DOHH2 (cell line): ENCODE measurements around the gene ZNF526.

Experiments used
- H3F3A ChIP-seq: fragments of 200-600 bp; sonication (generic), shearing (Covaris generic); 2 replicates; pipeline ENCODE4 v1.6.0; 2016; ENCODE audit warnings: antibody characterized with exemption, mild to moderate bottlenecking; ENCODE audit not compliant: control insufficient read depth, insufficient read depth
- H3K27ac ChIP-seq: fragments of 200-600 bp; sonication (generic); 2 replicates; pipeline ENCODE4 v1.5.1; 2014; ENCODE audit warnings: low read depth, mild to moderate bottlenecking, low read length, moderate library complexity
- H3K27me3 ChIP-seq: fragments of 200-600 bp; sonication (generic); 2 replicates; pipeline ENCODE4 v1.6.1; 2014; ENCODE audit warnings: mild to moderate bottlenecking, low read length, mixed read lengths; ENCODE audit not compliant: control insufficient read depth
- H3K36me3 ChIP-seq: fragments of 200-600 bp; sonication (generic); 2 replicates; pipeline ENCODE4 v1.6.1; 2014; ENCODE audit warnings: mild to moderate bottlenecking, low read length, moderate library complexity, mixed read lengths; ENCODE audit not compliant: control insufficient read depth
- H3K4me1 ChIP-seq: fragments of 200-600 bp; sonication (generic); 2 replicates; pipeline ENCODE4 v1.6.1; 2014; ENCODE audit warnings: mild to moderate bottlenecking, low read length, mixed read lengths; ENCODE audit not compliant: control insufficient read depth
- H3K4me2 ChIP-seq: fragments of 200-600 bp; sonication (generic); 2 replicates; pipeline ENCODE4 v1.6.0; 2014; ENCODE audit warnings: mild to moderate bottlenecking, low read length, moderate library complexity
- H3K4me3 ChIP-seq: fragments of 200-600 bp; sonication (generic); 2 replicates; pipeline ENCODE4 v1.5.1; 2014; ENCODE audit warnings: mild to moderate bottlenecking, low read length, mixed read lengths
- H3K79me2 ChIP-seq: fragments of 200-600 bp; sonication (generic); 2 replicates; pipeline ENCODE4 v1.6.1; 2014; ENCODE audit warnings: mild to moderate bottlenecking, low read length, mixed read lengths; ENCODE audit not compliant: control insufficient read depth
- H3K9me2 ChIP-seq: fragments of 200-600 bp; sonication (generic); replicated peaks from 2 replicates; pipeline ENCODE4 v1.6.1; 2014; ENCODE audit warnings: mild to moderate bottlenecking, low read length, mixed read lengths; ENCODE audit not compliant: control insufficient read depth
- H3K9me3 ChIP-seq: fragments of 200-600 bp; sonication (generic); 2 replicates; pipeline ENCODE4 v1.6.1; 2014; ENCODE audit warnings: antibody characterized with exemption, low read length, mixed read lengths; ENCODE audit not compliant: control insufficient read depth, insufficient read depth
- H4K20me1 ChIP-seq: fragments of 200-600 bp; sonication (generic); 2 replicates; pipeline ENCODE4 v1.6.0; 2014; ENCODE audit warnings: low read depth, mild to moderate bottlenecking, antibody characterized with exemption, low read length, moderate library complexity; ENCODE audit not compliant: control insufficient read depth, insufficient read depth
- EZH2phosphoT487 ChIP-seq: fragments of 200-600 bp; sonication (generic); IDR thresholded peaks from 2 replicates; pipeline ENCODE4 v1.6.1; 2017; ENCODE audit warnings: borderline replicate concordance, mild to moderate bottlenecking, antibody characterized with exemption, low read length, moderate library complexity, mixed read lengths
- TF ChIP-seq, protein P1 (sequence below): fragments of 200-600 bp; sonication (generic); IDR thresholded peaks from one replicate; pipeline ENCODE4 v1.5.1; 2014; ENCODE audit warnings: antibody characterized with exemption, mild to moderate bottlenecking, low read depth, low read length; ENCODE audit not compliant: poor library complexity, severe bottlenecking

Gene ZNF526

DNA sequence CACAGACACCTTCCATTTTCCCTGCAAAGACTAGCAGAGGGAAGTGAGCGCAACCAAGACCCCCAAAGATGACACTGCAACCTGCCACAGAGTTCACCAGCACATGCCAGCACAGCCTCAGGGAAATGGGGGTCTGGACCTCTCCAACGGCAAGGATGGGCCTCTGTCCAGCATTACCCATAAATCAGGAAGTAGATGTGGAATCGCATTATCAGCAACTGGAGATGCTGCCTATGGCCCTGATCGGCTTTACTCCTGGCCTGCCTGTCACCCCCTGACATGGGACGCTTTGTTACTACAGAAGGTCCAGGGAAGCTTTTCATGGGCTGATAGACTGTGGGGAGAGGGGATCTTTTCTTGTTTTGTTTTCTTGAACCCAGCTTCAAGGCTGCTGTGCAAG, 46.4 kb upstream of the ZNF526 start:
- Histone ChIP-seq H3K79me2 (no peaks in the 10 kb centered on the region), H4K20me1 (no peaks in the 10 kb centered on the region), H3F3A (peaks cover 9% of the 10 kb centered on the region), H3K4me2 (no peak overlapping the region), H3K4me3 (no peak overlapping the region), H3K9me2 (no peaks in the 10 kb centered on the region), H3K36me3 (no peaks in the 10 kb centered on the region), H3K4me1 (peaks cover 27% of the 10 kb centered on the region), H3K9me3 (no peaks in the 10 kb centered on the region), H3K27me3 (peaks cover 34% of the 10 kb centered on the region), H3K27ac (no peak overlapping the region)
- no peak for TF ChIP-seq EZH2phosphoT487

DNA sequence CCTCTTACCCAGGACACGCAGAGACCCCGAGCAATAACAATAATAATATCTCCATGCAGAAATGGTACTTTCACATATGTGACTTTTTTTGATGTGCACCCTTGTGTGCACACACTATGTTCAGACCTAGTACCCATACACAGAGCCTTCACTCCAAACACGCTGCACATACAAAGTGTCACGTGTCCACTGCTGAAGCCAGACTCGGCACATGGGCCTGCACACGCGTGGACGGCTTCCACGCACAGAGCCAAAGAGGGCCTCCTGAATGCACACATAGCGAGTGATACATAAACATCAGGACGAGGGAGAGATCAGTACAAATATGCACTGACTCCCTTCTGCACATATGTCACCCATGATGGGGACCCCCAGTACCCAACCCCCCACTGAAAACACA, 45.9 kb upstream of the ZNF526 start:
- no peaks in the 10 kb centered on the region for H3K79me2 ChIP-seq
- H3K4me2 ChIP-seq: no peak overlapping the region
- H3K9me3 ChIP-seq: no peaks in the 10 kb centered on the region
- no peak for TF ChIP-seq EZH2phosphoT487
- TF ChIP-seq, protein P1, sequence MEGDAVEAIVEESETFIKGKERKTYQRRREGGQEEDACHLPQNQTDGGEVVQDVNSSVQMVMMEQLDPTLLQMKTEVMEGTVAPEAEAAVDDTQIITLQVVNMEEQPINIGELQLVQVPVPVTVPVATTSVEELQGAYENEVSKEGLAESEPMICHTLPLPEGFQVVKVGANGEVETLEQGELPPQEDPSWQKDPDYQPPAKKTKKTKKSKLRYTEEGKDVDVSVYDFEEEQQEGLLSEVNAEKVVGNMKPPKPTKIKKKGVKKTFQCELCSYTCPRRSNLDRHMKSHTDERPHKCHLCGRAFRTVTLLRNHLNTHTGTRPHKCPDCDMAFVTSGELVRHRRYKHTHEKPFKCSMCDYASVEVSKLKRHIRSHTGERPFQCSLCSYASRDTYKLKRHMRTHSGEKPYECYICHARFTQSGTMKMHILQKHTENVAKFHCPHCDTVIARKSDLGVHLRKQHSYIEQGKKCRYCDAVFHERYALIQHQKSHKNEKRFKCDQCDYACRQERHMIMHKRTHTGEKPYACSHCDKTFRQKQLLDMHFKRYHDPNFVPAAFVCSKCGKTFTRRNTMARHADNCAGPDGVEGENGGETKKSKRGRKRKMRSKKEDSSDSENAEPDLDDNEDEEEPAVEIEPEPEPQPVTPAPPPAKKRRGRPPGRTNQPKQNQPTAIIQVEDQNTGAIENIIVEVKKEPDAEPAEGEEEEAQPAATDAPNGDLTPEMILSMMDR: no peak
- peaks cover 10% of the 10 kb centered on the region for H3F3A ChIP-seq
- no peaks in the 10 kb centered on the region for H4K20me1 ChIP-seq
- H3K9me2 ChIP-seq: no peaks in the 10 kb centered on the region
- H3K27ac ChIP-seq: no peak overlapping the region
- no peak overlapping the region for H3K4me3 ChIP-seq
- no peaks in the 10 kb centered on the region for H3K36me3 ChIP-seq
- peaks cover 39% of the 10 kb centered on the region for H3K27me3 ChIP-seq
- peaks cover 32% of the 10 kb centered on the region for H3K4me1 ChIP-seq

DNA sequence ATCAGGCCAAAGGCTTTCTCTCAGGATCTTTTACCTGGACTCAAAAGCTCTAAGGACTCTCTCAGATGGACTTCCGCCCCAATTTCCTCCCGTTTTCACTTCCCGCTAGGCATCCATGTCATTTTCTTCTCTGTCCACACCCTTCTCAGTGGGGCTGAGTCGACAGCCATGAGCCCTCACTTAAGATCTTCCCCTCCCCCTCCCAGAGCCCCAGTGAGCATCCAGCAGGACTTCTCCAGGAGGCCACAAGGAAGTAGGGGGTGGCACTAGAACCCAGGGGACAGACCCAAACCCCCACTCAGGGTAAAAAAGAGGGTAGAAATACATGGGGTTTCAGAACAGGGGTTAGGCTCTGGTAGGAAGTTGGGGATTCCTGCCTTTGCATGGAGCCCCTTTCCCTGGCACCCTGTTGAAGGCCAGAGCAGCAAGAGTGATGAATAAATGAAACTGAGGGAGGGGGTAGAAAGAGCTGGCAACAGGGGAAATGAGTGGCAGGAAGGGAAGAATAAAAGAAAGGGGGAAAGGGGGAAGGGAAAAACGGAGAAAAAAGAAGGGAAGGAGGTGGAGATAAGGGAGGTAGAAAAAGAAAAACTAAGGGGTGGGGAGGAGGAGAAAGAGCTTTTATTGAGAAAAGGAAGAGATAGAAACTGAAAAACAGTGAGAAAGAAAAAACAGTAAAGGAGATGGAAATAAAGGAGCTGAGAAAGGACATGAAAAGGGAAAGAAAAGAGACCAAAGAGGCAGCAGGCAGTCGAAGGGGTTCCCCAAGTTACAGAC, 45.0 kb upstream of the ZNF526 start:
- Histone ChIP-seq H3K9me3 (no peaks in the 10 kb centered on the region), H3K4me1 (peaks cover 37% of the 10 kb centered on the region), H3K4me3 (no peak overlapping the region), H3K79me2 (no peaks in the 10 kb centered on the region), H4K20me1 (no peaks in the 10 kb centered on the region), H3K27me3 (peaks cover 45% of the 10 kb centered on the region), H3K36me3 (no peaks in the 10 kb centered on the region), H3K9me2 (no peaks in the 10 kb centered on the region), H3K4me2 (no peak overlapping the region; the same call in 1 of the 2 replicates), H3F3A (peaks cover 10% of the 10 kb centered on the region), H3K27ac (no peak overlapping the region)
- TF ChIP-seq EZH2phosphoT487: peak; percentile 41; the same call in 1 of the 2 replicates
- TF ChIP-seq, protein P1: no peak

DNA sequence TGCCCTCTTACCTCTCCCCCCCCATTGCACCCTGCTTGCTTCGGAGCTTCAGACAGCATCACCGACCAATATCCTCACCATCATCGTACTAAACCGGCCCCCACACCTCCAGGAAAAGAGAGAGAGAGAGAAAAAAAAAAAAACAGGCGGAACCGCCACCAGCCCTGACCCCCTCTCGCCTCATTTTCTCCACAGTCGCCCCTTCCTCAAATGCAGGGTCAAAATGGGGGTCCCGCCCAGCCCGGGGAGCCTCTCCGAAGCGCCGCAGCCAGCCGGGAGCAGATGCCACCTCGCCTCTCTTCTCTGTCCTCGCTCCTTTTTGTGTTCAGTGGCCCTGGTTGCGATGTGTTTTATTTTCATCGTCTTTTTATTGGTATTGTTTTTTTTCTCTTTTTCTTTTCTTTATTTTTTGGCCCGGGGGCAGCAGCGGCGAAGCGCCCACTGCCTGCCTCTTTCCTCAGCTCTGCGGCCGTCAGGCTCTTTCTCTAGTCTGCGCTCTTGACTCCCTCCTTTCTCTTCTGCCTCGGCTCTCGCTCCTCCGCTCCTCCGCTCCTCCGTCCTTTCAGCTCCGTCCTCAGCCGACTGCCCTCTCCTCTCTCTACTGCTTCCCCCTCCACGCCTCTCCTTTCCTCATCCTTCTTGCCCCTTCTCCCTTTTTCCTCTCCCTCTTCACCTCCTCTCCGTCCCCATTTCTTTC, 44.0 kb upstream of the ZNF526 start:
- Histone ChIP-seq H3K4me1 (peaks cover 37% of the 10 kb centered on the region), H3K9me3 (no peaks in the 10 kb centered on the region), H3K9me2 (no peaks in the 10 kb centered on the region), H3K4me2 (peak overlapping the region; percentile 98), H3K4me3 (peak overlapping the region; percentile 76), H3K27ac (no peak overlapping the region), H3K27me3 (peaks cover 45% of the 10 kb centered on the region), H3F3A (peaks cover 10% of the 10 kb centered on the region), H3K36me3 (no peaks in the 10 kb centered on the region), H3K79me2 (no peaks in the 10 kb centered on the region), H4K20me1 (no peaks in the 10 kb centered on the region)
- TF ChIP-seq EZH2phosphoT487: no peak
- TF ChIP-seq, protein P1: no peak
